ENCODE measurements around the gene SCUBE3.
A peak's percentile ranks its signal among the peaks of the same experiment; 100 is the strongest.

SCUBE3 gene

DNA sequence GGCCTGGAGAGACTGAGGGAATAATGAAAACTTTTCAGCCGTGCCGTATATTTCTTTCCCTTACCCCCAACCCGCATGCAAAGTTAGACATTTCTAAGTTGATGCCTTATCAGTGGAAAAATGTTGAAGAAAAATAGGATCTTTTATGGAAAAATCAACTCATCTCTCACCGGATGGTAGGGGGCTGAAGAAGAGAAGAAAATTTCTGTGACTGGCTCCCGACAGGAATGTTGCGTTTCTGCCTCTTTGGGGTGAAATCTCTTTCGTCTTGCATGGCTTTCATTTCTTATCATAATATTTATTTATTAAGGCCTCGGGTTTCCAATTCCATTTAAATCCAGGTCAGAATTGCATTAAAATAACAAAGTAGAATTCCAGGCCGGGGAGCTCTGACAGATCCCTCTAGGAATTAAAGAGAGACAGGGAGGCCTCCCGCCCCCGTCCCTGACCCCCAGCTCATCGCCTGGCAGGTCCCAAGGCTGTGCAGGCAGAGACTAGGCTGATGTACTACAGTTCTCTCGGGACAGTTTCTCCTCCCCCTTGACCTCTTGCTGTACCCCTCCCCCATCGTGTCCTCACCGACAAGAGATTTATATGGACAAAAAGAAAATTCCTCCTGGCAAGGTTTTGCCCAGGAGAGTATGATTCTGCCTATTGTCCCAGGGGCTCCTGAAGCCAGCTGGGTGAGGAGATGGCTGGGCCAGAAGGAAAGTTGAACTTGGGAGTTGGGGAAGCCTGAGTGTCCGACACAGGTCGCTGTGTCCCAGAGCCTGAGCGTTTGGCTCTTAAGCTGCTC is 1.3 kb downstream of the SCUBE3 start:
- no peak for DNase-seq

DNA sequence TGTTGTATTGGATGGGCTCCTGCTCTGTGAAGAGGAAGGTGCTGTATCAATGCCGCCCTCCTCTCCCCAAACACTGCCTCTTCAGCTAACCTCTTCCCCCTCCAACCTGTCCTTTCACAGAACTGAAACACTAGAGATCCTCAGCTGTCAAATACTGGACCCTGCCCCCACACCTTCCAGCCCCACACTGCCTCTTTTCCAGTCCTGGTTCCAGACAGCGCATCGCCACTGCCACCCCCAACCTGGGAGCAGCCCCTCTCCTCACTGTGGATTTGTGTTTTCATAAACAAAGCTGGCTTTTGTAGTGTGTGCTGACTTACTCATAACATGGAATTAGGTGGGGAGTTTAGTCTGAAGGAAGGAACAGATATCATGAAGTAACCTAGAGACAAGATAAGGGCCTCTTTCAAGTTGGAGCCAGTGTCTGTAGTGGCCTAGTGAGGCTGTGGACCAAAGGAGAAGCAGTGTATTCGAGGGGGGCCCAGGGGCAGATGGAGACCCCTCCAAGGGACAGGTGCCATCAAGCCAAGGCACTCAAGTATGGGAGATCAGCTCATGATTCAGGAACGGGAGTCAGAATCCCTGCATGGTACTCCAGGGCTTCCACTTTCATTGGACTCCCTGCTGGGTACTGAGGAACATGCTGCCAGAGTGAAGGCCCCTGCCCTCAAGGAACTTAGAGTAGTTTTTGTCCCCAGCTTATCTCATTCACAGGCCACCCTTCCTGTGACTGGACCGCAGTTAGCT is 2.1 kb downstream of the SCUBE3 start:
- DNase-seq: no peak

DNA sequence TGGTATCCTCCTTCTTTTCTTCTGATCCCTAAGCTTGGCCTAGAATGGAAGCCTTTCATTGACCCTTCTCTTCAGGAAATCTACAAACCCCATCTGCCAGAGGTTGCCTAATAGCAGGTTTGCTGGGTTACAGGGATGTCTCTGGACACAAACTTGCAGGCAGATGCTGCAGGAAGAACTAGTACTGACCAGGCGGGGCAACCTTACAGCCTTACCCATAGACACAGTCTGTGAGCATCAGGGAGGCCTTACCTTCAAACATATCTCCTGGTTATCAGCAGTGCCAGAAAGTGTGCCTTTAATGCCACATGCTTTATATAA is 2.6 kb downstream of the SCUBE3 start:
- no peak for DNase-seq

DNA sequence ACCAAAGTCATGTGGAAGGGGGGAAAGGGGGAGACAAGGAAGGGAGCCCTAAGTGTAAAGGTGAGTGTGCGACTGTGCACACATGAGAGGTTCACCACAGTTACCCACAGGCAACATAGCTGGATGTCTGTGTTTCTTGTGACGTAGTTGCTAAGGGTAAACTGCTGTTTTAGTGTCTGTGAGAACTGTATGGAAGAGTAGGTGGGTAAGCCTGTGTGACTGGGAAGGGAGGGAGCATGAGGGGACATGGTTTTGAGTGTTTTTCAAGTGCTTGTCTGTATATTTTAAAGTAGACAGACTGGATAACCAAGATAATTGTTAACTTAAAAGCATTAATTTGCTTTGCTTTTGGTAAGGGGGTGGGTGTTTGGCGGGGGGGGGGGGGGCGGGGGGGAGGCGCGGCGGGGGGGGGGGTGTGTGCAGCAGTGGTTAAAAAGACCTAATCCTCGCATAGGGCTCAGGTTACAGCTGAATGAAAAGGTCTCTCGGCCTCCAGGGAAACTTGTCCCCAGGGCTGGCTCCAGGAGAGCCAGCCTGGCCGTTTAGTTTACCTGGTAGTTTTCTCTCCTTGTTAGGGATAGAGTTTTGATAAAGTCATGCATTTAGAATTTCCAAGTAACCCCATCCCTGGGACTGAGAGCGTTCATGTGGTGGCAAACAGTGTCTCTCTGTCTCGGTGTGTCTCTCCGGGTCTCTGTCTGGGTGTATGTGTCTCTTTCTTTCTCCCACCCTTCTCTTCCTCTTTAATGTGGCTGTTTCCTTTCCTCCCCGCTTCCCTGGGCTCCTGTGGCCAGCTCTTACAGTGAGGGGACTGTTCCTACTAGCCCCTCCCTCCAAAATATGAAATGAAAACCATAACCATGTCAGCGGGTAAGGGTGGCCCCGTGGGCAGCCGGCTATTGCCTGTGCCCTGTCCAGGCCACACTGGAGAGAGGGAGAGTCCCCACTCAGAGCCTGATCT is 3.4 kb downstream of the SCUBE3 start:
- DNase-seq: no peak

DNA sequence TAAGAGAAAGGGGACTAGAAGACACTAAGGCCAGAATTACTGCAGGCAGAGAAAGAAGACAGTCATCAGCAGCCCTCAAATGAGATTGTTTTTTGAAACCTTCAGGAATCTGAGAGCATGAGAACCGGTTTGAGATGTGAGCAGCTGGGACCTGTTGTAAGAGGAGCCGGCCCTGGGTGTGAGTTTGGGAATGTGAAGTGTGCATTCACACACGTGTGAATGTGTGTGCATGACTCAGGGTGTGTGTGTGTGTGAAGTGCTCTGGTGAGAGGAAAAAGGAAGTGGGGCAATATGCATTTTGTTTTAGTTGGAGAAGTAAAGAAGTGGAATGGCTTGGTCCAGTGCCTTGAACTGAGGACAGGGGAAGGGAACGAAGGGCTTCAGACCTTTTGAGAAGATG is 4.3 kb downstream of the SCUBE3 start:
- no peak for DNase-seq

DNA sequence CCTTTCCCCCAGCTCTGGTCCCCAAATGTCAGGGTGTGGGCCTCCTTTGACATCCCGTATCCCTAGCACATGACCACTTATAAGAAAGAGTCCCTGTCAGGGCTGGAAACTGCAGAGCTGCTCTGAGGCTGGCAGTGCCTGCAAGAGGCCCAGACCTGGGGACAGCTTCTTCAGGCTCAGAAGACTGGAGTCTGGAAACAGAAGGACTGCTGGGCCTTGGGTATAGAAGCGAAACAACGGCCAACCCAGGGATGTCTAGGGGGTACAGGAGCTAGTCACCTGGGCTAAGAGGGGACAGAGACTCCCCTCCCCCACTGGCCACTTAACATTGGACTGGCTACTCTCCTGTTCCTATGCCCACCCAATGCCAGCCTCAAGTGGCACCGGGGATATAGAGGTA is 4.7 kb downstream of the SCUBE3 start:
- DNase-seq: no peak

DNA sequence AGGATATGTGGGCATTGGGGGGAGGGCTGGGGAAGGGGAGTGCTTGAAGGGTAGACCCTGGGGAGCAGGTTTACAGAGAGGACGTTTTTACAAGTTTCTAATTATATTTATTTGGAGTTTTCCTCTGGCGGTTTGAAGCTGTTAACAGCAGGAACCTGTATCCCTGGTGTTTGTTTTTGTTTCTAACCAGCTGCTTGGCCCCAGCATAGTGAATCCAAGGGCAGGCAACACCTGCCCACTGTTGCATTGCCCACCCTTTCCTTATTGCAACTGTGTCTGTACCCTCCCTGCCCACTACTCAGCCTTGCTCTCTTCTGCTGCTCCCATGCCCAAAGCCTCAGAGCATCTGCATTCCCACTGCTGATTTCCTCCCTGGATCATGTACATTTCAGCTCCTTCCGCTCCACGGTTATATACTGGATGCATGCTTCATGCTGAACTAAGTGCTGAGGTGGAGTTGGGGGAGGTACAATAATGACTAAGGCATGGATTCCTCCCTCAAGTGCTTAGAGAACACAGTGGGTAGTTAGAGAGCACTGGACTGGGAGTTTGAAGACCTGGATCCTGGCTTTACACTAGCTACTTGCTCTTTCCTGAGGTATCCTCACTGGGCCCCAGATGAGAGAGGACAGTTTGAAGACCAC is 6.0 kb downstream of the SCUBE3 start:
- DNase-seq: no peak

DNA sequence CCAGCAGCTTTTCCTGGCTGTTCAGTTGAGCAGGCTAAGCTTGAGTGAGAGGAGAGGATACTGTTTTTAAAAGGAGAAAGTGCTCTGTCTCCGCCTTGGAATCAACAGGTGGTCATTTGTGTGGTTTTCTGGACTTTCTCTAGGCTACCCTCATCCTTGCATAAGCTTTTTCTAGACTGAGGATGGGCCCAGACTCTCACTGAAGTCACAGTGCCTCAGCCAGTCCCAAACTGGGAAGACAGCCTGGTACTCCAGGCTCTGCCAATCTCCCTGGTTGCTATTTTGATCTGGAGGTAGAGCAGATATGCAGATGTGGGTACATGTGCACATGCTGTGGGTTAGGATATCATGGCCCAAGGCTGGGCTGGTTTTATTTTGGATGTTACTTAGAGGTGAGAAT is 7.0 kb downstream of the SCUBE3 start:
- no peak for DNase-seq

DNA sequence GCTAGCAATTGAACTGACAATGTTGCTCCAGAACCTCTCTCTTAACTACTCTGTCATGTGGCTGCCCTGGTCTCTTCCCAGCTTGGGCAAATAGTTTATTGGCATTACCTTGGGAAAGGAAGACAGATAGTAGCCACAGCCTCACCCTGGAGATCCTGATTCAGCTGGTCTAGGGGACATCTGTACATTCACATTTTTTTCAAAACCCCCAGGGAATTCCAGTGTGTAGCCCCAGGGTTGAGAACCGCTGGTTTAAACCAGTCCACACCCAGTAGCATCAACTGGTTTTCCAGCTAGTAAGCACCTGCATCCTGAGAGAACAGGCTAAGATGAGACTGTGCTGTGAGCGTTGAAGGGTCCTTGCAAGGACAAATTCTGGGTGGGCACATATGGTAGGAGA is 9.6 kb downstream of the SCUBE3 start:
- no peak for DNase-seq

DNA sequence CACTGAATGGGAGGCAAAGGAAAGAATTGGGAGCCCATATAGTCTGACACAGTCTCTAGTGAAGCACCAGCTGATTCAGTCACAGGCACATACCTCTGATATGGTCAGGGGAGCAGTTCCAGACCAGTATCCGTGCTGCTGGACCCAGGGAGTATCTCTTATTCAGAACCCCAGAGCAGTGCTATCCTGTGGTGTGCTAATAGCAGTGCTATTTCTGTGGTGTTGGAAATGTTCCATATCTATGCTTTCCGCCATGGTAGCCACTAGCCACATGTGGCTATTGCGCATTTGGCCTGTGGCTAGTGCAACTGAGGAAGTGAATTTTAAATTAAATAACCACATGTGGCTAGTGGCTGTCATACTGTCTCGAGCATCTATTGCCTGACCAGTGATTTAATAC is 11.0 kb downstream of the SCUBE3 start:
- no peak for DNase-seq

DNA sequence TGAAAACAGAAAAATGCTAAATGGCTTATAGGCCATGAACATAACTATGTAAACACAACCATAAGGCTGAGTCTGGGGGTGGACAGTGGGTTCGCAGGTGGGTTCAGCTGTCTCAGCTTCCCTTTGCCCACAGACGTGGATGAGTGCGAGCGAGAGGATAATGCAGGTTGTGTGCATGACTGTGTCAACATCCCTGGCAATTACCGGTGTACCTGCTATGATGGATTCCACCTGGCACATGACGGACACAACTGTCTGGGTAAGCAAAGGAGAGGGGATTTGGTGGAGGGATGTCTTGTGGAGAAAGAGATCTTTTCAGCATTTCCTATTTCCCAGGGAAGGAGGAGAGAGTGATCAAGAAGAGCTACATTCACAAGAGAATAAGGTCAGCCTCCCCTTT is 14.7 kb downstream of the SCUBE3 start:
- DNase-seq: no peak

DNA sequence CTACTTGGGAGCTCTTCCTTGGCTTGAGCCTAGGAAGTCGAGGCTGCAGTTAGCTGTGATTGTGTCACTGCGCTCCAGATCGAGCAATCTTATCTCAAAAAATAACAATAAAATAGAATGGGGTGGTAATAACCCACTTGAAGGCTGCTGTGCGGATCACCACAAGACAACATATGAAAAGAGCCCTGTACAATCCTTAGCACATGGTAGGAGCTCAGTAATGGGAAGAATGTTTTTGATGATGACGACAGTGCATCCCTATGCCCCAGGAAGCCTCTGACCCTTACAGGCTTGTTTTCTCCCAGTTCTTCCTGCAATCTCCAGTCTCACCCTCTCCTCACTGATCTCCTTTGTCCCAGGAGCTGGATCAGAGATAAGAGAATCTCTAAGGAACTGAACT is 15.5 kb downstream of the SCUBE3 start:
- no peak for DNase-seq

DNA sequence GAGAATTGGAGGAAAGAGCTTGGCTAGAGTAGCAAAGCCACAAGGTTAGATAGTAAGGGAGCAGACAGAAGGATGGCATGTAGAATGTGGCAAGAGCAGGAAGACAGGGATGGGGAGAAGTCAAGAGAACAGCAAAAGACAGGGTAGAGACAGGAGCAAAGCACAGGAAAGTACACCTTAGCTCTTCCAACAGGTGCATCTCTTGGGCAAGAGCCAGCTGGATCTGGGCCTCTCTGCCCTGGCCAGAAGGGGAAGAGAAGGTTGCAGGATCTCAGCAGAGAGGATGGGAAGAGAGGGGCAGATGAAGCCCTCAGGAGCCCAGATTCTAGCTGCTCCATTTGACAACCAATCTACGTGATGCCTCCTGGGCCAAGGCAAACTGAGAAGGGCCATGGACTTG is 16.7 kb downstream of the SCUBE3 start:
- no peak for DNase-seq

DNA sequence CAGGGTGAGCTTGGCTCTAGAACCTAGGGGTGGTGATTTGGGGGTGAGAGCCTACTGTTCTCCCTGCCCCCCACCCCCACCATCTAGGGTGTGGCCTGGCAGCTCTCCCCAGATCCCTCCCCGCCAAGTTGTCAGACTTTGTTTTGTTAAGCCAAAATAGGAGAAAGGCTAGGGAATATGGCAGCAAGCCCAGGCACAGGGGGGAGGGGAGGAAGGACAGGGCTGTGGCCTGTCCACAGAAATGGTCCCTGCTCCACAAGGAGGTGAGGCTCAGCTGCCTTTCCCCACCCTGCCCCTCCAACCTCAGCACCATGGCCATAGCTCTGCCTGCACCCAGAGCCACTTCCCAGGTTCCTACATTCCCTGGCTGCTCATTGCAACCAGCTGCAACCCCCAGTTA is 17.2 kb downstream of the SCUBE3 start:
- no peak for DNase-seq

DNA sequence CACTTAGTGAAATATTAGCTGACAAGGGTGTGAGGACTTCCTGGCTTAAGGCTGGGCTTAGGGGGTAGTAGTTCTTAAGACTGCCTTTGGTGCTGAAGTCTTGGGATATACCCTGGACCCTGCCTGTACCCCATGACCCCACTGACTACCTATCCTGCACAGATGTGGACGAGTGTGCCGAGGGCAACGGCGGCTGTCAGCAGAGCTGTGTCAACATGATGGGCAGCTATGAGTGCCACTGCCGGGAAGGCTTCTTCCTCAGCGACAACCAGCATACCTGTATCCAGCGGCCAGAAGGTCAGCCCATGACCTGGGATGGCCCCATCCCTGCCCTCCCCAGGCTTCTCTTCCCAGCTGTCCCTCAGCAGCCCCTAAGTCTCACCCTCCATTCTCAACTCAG is 17.8 kb downstream of the SCUBE3 start:
- no peak for DNase-seq

DNA sequence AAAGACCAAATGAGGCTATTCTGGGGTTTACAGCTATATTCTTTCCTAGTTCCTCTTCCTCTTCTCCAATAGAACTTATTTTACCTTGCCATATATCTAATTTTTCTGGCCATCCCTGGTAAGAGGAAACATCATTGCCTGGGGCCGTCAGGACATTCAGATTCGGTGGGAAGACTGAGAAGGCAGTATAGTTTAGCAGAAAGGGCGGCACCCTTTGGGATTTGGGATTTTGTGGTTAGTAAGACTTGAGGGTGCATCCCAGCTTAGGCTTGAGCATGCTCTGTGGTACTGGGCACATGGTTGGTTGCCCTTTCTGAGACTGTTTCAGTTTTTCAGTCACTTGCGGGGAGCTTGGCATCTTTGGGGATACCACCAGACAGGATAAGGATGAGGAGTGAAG is 21.1 kb downstream of the SCUBE3 start:
- DNase-seq: no peak

DNA sequence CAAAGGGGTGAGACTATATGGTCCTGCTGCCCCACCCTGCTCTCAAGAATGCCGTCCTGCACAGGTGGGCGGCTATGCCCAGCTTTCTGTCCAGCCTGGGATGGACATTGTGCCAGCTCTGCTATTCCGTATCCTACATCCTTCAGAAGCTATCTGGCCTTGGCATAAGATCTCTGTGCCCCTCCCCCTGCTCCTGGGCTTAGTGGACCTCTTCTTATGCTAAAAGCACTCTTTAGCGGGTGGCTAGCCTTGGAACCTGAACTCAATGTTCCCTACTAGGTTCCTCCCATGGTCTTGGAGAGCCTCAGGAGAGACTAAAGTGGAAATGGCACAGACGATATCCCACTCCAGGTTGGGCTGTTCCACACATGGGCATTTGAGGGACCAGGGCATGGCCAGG is 22.5 kb downstream of the SCUBE3 start:
- DNase-seq: no peak

DNA sequence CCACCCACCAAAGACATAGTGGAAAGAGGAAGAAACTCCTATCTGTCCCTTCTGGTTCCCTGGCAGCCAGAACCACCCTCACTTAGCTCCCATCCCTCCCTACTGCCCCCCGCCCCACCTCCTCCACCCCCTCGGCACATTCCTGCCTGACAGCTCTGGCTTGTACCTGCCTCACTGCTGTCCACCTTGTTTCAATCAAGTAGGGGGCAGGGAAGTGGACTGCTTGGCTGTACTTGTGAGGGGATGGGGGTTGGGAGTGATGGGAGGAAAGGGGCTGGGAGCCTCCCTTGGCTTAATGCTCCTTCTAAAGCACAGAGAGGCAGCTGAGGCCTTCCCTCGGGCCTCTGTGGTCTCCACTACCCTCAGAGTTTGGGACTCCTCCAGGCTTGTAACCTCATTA is 23.7 kb downstream of the SCUBE3 start:
- peak; percentile 44 for DNase-seq

DNA sequence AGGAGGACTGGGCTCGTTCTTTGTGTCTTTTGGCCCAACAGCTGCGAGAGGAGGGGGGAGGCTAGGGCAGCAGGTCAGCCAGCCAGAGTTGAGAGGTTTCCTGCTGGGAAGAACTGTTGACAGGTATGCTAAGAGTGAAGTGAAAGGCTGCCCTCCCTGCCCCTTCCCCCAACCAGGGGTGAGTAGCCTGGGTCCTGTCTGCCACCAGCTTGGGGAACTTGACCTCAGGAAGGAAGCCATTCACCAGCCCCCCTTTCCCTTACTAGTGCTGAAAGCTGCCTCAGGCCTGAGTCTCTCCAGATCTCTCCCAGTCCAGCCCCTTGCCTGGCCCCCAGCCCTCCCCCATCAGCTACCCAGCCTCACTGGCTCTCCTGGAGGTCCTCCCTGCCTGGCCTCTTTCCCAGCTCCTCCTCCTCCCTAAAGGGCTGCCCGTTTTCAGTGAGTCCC is 25.1 kb downstream of the SCUBE3 start:
- DNase-seq: peak; percentile 64

DNA sequence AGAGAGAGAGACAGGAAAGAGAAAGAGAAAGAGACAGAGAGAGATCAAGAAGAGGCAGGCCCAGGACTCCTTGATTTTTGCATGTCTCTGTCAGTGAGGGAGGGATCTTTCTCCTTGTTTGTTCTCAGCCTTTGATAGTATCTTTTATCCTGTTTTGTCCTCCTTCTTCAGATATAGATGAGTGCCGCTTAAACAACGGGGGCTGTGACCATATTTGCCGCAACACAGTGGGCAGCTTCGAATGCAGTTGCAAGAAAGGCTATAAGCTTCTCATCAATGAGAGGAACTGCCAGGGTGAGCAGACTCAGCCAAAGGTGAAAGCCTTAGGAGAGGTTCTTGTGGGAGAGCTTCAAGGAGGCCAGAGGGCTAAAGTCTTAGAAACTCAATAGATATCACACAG is 25.8 kb downstream of the SCUBE3 start:
- peak; percentile 28 for DNase-seq

DNA sequence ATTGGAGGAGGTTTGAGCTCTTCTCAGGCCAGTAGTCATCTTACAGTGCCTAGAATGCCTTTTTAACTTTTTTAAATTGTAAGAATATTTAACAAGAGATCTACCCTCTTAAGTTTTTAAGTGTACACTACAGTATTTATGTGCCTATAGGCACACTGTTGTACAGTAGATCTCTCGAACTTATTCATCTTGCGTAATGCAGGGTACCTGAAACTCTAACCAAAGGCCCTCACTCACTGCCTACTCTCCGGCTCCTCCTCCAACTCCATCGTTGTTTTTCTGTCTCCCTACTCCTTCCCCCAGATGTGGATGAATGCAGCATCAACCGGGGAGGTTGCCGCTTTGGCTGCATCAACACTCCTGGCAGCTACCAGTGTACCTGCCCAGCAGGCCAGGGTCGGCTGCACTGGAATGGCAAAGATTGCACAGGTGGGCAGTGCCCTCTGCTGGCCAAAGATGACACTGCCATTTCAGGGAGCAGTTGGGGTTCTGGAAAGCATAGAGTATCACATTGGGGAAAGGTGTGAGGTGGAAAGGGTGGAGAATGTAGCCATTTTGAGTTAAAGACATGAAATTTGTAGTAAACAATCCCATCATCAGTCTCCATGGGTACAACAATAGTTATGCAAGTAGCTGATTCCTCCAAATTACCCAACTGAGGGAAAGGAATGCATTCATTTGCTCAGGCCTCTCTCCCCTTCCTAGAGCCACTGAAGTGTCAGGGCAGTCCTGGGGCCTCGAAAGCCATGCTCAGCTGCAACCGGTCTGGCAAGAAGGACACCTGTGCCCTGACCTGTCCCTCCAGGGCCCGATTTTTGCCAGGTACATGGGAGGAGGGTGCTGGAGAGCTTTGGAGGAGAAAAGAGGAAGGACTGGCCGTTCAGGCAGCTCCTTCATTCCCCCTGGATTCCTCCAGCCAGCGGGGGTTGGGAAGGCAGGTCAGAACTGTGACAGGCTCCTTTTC is 27.4 kb downstream of the SCUBE3 start:
- peak; percentile 87 for DNase-seq

DNA sequence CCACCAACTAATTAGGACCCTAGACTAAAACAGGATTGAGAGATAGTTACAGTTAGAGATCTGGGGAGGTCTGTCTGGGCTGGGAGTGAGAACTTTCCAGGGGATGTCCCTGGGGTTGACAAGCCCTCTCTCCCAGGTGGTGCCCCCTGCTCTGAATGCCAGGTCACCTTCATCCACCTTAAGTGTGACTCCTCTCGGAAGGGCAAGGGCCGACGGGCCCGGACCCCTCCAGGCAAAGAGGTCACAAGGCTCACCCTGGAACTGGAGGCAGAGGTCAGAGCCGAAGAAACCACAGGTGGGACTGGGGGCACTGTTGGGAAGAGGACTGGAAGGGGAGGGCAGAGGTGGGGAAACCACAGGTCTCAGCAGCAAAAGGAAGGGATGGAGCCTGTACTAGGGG is 28.7 kb downstream of the SCUBE3 start:
- no peak for DNase-seq

Measured in right forelimb (tissue), 1 donor.